ENCODE measurements around the gene ABCC1.

The ABCC1 gene

DNA sequence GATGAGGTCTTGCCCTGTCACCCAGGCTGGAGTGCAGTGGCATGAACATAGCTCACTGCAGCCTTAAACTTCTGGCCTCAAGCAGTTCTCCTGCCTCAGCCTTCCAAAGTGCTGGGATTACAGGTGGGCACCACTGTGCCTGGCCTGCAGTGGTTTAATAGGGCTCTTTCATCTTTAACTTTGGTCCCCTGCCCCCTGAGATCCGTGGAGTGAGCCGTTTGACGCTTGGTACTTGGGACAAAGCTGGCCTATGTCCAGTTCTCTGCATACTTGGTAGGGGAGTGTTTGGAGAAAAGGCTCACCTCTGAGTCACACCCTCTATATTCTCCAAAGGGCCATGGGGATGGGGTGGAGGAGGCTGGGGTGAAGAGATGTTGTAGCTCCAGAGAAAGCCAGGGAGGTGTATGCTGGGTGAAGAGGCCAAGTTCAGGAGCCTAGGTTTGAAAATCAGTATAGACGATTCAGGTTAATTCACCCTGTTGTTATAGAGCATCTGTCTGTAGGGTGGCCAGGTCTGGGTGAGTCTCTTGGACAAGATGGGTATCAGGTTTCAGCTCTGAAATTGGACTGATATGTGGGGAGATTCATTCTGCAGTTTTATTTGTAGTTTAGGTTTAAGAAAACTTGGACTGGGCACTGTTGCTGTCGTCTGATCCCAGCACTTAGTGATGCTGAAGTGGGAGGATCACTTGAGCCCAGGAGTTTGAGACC, 17.6 kb downstream of the ABCC1 start:
- DNase-seq (ENCODE audit: low spot score): peak; percentile 96
- TF ChIP-seq, protein P1, sequence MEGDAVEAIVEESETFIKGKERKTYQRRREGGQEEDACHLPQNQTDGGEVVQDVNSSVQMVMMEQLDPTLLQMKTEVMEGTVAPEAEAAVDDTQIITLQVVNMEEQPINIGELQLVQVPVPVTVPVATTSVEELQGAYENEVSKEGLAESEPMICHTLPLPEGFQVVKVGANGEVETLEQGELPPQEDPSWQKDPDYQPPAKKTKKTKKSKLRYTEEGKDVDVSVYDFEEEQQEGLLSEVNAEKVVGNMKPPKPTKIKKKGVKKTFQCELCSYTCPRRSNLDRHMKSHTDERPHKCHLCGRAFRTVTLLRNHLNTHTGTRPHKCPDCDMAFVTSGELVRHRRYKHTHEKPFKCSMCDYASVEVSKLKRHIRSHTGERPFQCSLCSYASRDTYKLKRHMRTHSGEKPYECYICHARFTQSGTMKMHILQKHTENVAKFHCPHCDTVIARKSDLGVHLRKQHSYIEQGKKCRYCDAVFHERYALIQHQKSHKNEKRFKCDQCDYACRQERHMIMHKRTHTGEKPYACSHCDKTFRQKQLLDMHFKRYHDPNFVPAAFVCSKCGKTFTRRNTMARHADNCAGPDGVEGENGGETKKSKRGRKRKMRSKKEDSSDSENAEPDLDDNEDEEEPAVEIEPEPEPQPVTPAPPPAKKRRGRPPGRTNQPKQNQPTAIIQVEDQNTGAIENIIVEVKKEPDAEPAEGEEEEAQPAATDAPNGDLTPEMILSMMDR (conservative IDR thresholded peaks at IDR 0.05; ENCODE audit: low read depth): no peak
- ChIA-PET CTCF (interaction anchor here (0.6 kb wide), 2 partner anchors 30 to 46 kb away, joined by 3 to 5 read pairs; no protein-coding TSS in a partner anchor), POLR2A (ENCODE audit: low non-redundant PET) (interaction anchor here (0.5 kb wide), 1 partner anchor 502 kb away, joined by 4 read pairs; no protein-coding TSS in a partner anchor)
- peak overlapping the region; percentile 96 for H3K27ac ChIP-seq

DNA sequence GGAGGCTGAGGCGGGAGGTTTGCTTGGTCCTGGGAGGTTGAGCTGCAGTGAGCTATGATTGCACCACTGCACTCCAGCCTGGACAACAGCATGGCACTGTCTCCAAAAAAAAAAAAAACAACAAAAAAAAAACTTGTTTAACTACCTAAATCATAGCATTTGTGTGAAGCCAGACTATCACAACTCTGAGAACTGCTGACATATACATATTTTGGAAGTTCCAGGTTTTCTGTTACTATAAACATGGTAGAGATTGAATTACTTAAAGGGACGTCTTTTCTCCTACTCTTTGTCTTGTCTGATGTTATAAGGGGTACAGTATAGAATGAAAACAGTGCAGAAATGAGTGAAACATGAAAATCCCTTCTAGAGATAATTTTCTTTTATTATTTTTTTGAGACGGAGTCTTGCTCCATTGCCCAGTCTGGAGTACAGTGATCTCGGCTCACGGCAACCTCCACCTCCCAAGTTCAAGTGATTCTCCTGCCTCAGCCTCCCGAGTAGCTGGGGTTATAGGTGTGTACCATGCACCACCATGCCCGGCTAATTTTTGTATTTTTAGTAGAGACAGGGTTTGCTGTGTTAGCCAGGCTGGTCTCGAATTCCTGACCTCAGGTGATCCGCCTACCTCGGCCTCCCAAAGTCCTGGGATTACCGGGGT, 18.4 kb downstream of the ABCC1 start:
- ChIA-PET CTCF (no interaction called here), POLR2A (ENCODE audit: low non-redundant PET) (no interaction called here)
- DNase-seq (ENCODE audit: low spot score): no peak
- peak overlapping the region; percentile 96 for H3K27ac ChIP-seq
- TF ChIP-seq, protein P1 (conservative IDR thresholded peaks at IDR 0.05; ENCODE audit: low read depth): no peak

DNA sequence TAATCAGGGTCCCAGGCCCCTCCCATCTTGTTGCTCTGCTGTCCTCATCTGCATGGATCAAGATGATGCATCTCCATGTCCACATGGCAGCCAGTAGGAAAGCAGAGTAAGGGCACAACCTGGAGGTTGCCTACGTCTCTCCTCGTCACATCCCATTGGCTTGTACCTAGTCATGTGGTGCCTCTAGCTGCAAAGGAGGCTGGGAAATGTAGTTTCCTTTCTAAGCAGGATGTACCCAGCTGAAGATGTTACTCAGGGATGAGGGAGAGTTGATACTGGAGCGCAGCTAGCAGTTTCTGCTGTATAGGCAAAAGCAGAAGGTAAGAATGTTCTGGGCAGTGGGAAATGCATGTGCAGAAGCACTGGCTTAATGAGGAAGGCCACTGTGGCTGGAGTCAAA, 20.8 kb downstream of the ABCC1 start:
- POLR2A ChIA-PET (ENCODE audit: low non-redundant PET): no interaction called here
- CTCF ChIA-PET: interaction anchor here (2.1 kb wide), 1 partner anchor 96 kb away, joined by 6 read pairs; no protein-coding TSS in a partner anchor
- H3K27ac ChIP-seq: peak overlapping the region; percentile 31; the same call in 1 of the 2 replicates

DNA sequence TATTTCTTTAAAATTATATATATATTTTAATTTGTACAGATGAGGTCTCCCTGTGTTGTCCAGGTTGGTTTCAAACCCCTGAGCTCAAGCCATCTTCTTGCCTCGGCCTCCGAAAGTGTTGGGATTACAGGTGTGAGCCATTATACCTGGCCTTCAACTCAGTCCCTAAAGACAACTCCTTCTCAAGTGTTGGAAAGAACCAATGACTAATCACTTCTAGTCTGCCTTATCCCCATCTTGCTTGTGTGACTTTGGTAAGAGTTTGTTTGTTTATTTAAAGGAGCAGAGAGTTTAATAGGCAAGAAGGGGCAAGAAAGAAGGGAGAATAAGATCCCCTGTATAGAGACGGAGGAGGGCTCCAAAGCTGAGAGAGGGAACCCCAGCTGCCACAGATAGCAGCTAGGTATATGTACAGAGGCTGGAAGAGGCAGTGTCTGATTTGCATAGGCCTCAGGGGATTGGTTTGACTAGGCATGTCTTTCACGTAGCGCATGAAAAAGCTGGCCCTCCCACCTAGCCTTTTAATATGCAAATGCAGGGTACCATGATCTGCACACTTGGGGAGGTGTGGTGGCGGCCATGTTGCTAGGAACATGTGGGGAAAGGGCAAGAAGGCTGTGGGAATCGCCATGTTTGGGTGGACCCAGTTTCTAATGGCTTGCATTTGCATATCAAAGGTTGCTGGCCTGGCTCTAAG, 21.5 kb downstream of the ABCC1 start:
- TF ChIP-seq, protein P1 (conservative IDR thresholded peaks at IDR 0.05; ENCODE audit: low read depth): no peak
- H3K27ac ChIP-seq: no peak overlapping the region
- CTCF ChIA-PET: interaction anchor here (0.7 to 2.1 kb wide), 2 partner anchors 15 to 96 kb away, joined by 3 to 6 read pairs; no protein-coding TSS in a partner anchor
- POLR2A ChIA-PET (ENCODE audit: low non-redundant PET): no interaction called here
- no peak for DNase-seq (ENCODE audit: low spot score)

More for the DNA sequence above, 20.8 kb downstream of the ABCC1 start:
- TF ChIP-seq, protein P1 (conservative IDR thresholded peaks at IDR 0.05; ENCODE audit: low read depth): no peak
- DNase-seq (ENCODE audit: low spot score): no peak

DNA sequence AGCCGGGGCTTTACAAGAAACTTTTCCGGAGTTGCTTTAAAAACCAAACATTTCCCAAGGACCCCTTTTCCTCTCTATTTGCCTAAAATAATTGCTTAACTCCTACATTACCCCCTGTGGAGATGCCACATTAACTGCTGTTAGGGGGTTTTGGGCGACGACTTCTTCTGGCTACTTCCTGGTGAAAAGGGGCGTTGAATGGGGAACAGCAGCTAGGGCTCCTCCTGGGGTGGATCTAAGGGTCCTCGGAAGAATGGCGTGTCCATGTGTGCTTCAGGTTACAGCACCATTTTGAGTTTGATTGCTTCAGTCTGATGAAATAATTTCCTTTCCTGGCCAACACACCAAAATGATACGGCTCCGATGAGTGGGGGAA, 22.0 kb downstream of the ABCC1 start:
- POLR2A ChIA-PET (ENCODE audit: low non-redundant PET): no interaction called here
- CTCF ChIA-PET: interaction anchor here (2.1 kb wide), 1 partner anchor 97 kb away, joined by 6 read pairs; no protein-coding TSS in a partner anchor
- H3K27ac ChIP-seq: no peak overlapping the region
- TF ChIP-seq, protein P1 (conservative IDR thresholded peaks at IDR 0.05; ENCODE audit: low read depth): no peak
- no peak for DNase-seq (ENCODE audit: low spot score)
